Jurkat, Clone E6-1 (cell line): ENCODE results near the gene CCDC43.

Experiments
- DNase-seq: peaks from one replicate; pipeline ENCODE4 v3.0.0-alpha.2; 2011; ENCODE audit warnings: low read depth, low spot score
- H3K4me3 ChIP-seq: 2 replicates; pipeline ENCODE4 v1.5.1; 2011; ENCODE audit warnings: mild to moderate bottlenecking, low read length, control low read depth, moderate library complexity

The CCDC43 gene

DNA sequence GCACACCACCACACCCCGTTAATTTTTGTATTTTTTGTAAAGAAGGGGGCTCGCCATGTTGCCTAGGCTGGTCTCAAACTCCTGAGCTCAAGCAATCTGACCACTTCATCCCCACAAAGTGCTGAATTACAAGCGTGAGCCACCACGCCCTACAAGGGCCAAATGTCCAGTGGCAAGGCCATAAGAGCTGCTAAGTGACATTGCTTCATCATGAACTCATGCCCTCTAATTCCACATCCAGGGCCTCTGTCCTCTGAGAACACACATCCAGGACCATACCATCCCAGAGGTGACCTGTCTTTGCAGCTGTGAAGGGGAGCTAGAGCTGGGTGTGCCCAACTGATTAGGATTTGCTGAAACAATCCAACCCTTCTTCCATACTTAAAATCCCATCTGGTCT, 58.9 kb downstream of the CCDC43 start:
- no peak overlapping the region for H3K4me3 ChIP-seq
- DNase-seq: no peak

DNA sequence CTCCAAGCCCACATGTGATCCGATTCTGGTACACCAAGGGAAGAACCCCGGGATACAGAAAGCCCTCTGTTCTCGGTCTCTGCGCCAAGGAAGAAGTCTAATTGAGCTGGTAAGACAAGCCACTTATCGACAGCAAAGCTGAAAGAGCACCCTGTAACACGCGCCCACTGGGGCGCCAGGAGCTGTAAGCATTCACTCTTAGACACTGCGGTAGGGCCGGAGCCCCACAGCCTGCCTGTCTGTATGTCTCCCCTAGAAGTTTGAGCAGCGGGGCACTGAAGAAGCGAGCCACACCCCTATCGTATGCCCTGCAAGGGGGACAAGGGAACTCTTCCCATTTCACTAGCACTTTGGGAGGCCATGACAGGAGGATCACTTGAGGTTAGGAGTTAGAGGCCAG, 60.3 kb downstream of the CCDC43 start:
- no peak overlapping the region for H3K4me3 ChIP-seq
- DNase-seq: no peak

DNA sequence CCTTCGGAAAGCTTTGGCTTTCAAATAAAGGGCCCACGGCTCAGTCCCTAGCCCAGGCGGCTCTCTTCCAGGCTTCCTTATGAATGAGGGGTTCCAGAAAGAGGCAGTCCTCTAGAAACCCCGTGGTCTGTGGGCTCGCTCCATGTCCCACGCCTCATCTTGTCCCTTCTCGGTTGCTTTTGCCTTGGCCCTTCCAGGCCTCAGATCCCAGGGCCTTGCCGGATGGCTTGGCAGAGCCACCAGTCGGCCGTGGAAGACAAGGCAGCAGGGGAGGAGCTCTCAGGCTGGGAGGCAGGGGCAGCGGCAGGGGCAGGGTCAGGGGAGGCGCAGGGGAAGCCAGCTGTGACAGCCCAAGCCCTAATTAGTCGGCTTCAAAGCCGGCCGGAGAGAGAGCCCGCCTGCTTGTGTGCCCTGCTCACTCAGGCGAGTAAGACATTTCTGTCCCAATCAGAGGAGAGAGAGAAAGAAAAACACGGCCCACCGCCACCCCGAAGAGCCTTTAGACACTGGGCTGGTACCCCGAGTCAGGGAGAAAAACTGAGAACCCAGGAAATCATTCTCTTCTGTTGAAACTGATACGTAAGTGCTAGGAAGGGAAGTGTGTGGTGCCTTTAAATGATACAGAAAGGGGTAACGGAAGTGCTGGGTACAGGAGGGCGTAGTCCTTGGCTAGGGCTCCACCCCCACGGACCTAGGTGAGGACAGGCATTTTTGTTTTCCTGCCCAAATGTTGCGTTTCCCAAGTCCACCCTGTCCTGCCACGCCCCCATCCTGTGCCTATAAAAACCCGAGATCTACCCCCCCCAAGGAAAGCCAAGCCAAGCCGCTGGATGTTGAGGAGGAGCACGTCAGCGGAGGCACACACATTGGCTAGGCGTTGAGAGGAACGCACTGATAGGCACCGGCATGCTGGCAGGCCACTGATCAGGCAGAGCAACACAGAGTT, 61.1 kb downstream of the CCDC43 start:
- DNase-seq: no peak
- no peak overlapping the region for H3K4me3 ChIP-seq

DNA sequence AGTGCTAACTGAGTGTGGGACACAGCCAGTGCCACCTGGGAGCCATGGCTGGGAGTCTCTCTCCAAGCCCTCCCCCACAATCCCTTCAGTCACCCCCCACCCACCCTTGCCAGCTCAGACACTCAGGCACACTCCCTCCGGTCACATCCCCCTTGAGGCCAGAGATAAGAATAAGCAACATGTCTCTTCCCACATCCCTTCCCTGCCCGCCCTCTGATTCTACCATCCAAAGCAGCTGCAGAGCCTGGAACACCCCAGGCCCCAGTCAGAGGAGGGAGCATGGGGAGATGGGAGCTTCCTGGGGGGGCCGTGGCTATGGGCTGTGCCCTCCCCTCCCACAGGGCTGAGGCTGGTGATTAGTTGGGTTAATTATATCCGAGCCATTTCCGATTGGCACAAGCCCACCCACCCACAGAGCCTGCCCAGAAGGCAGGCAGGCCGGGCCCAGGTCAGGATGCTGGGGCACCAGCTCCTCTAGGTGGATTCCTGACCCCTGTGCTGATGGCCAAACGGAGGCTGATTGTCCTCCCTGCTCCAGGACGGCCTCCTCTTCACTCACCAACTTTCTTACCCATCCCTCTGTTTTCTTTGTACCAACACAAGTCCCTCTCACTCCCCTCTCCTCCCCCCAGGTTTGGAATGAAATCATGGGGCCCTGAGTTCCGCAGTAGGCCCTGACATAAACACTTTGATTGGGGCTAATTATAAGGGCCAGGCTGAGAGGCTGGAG, 61.9 kb downstream of the CCDC43 start:
- no peak for DNase-seq
- H3K4me3 ChIP-seq: no peak overlapping the region
